Liver (tissue), 9 donors: ENCODE data around the gene GSX2. TPM values are rescaled to one million over a fixed set of nuclear protein-coding genes. Genes with fewer than 3 reads are reported as not detected.
A peak's percentile ranks its signal among the peaks of the same experiment; 100 is the strongest.
"Not testable (repeated sequence)": the region's sequence is repeated elsewhere in the genome, so short reads cannot be mapped to it uniquely, and the experiment has no call there.

ENCODE experiments used
- DNase-seq: peaks from one replicate; pipeline ENCODE4 v3.0.0-alpha.2; 2017; ENCODE audit warnings: low spot score
- H3K27ac ChIP-seq, 2 donors: one replicate each; pipeline ENCODE4 v1.7.0; 2013; ENCODE audit warnings: inconsistent platforms in 2 of 2, low read length in 2 of 2, control low read depth in 1 of 2, low read depth in 1 of 2, mild to moderate bottlenecking in 1 of 2
- H3K27me3 ChIP-seq, 4 donors: one replicate each; pipeline versions ENCODE4 v1.6.1 to v1.7.0; 2013; ENCODE audit warnings: low read length in 3 of 4, inconsistent platforms in 1 of 4, mild to moderate bottlenecking in 1 of 4, moderate library complexity in 1 of 4; ENCODE audit not compliant: control insufficient read depth in 4 of 4, insufficient read depth in 4 of 4
- H3K36me3 ChIP-seq, 4 donors: one replicate each; pipeline versions ENCODE4 v1.6.1 to v1.7.0; 2013; ENCODE audit warnings: low read length in 3 of 4, mild to moderate bottlenecking in 3 of 4, low read depth in 1 of 4, moderate library complexity in 1 of 4; ENCODE audit not compliant: control insufficient read depth in 4 of 4, insufficient read depth in 3 of 4
- H3K4me1 ChIP-seq, 4 donors: one replicate each; pipeline versions ENCODE4 v1.6.1 to v1.7.0; 2013; ENCODE audit warnings: low read length in 3 of 4, mild to moderate bottlenecking in 3 of 4, moderate library complexity in 1 of 4; ENCODE audit not compliant: control insufficient read depth in 4 of 4, insufficient read depth in 4 of 4
- H3K4me3 ChIP-seq, 3 donors: one replicate each; pipeline versions ENCODE4 v1.6.1 to v1.7.0; 2013; ENCODE audit warnings: low read length in 3 of 3, control low read depth in 1 of 3, low read depth in 1 of 3, mild to moderate bottlenecking in 1 of 3
- H3K9ac ChIP-seq, 2 donors: one replicate each; pipeline ENCODE4 v1.7.0; 2013; ENCODE audit warnings: low read length in 2 of 2, mild to moderate bottlenecking in 2 of 2, moderate library complexity in 2 of 2, control low read depth in 1 of 2, low read depth in 1 of 2
- H3K9me3 ChIP-seq, 4 donors: one replicate each; pipeline versions ENCODE4 v1.6.1 to v1.7.0; 2013; ENCODE audit warnings: low read length in 3 of 4; ENCODE audit not compliant: control insufficient read depth in 4 of 4
- EGR1 ChIP-seq, 2 donors: IDR thresholded peaks; 2 replicates each; pipeline ENCODE4 v1.6.1; 2016 to 2018; ENCODE audit warnings: antibody characterized with exemption in 2 of 2, low read depth in 2 of 2
- FOXA1 ChIP-seq: IDR thresholded peaks from 2 replicates; pipeline ENCODE4 v1.6.1; 2016; ENCODE audit warnings: antibody characterized with exemption
- FOXA2 ChIP-seq: IDR thresholded peaks from 2 replicates; pipeline ENCODE4 v1.6.1; 2016; ENCODE audit warnings: antibody characterized with exemption
- HNF4A ChIP-seq, 2 donors: conservative IDR thresholded peaks; 2 replicates each; pipeline ENCODE4 v1.6.1; 2016; ENCODE audit warnings: antibody characterized with exemption in 2 of 2, mild to moderate bottlenecking in 2 of 2
- RAD21 ChIP-seq, 2 donors: IDR thresholded peaks; 2 replicates each; pipeline ENCODE4 v1.6.1; 2016; ENCODE audit warnings: antibody characterized with exemption in 2 of 2, mild to moderate bottlenecking in 2 of 2
- REST ChIP-seq: IDR thresholded peaks from 2 replicates; pipeline ENCODE4 v1.6.1; 2016; ENCODE audit warnings: antibody characterized with exemption, mild to moderate bottlenecking
- RXRA ChIP-seq, 2 donors: IDR thresholded peaks; 2 replicates each; pipeline ENCODE4 v1.6.1; 2017 to 2018; ENCODE audit warnings: antibody characterized with exemption in 2 of 2, mild to moderate bottlenecking in 1 of 2
- SP1 ChIP-seq: IDR thresholded peaks from 2 replicates; pipeline ENCODE4 v1.6.1; 2018; ENCODE audit warnings: antibody characterized with exemption, mild to moderate bottlenecking
- TAF1 ChIP-seq: conservative IDR thresholded peaks from 2 replicates; pipeline ENCODE4 v1.6.1; 2016; ENCODE audit warnings: antibody characterized with exemption, mild to moderate bottlenecking
- YY1 ChIP-seq: IDR thresholded peaks from 2 replicates; pipeline ENCODE4 v1.6.1; 2016; ENCODE audit warnings: antibody characterized with exemption, mild to moderate bottlenecking
- ZBTB33 ChIP-seq: IDR thresholded peaks from 2 replicates; pipeline ENCODE4 v1.6.1; 2016; ENCODE audit warnings: antibody characterized with exemption
- WGBS: extraction: QIAGEN DNeasy Blood & Tissue Kit; methylation state at CpG from one replicate; pipeline ENCODE4 v1.1.7; 2013; 5-methylcytosine and 5-hydroxymethylcytosine counted together
- polyA plus RNA-seq, 2 donors: library from polyadenylated mRNA; stranded (reverse) in 1 of 2; unstranded in 1 of 2; fragments of 200-250 nt in 1 of 2; fragments of >200 nt in 1 of 2; fragmentation: Nextera tagmentation in 1 of 2; extraction: Ambion mirVana in 1 of 2; gene quantifications; one replicate each; pipeline versions ENCODE4 v1.2.1 to v1.2.3, GENCODE V29; 2013 to 2015
- total RNA-seq, 2 donors: library from RNA; depleted of rRNA; stranded (reverse); fragments of >200 nt; gene quantifications; one replicate each; pipeline ENCODE4 v1.2.3, GENCODE V29; 2014
- donor health status: healthy.
- donor health status: healthy.
- donor health status: healthy.
- donor health status: healthy.
- donor health status: healthy.

GSX2 gene
- total and polyA plus RNA-seq, 4 donors: not detected

GRCh38 chr4:54118850-54119589 lies 19.1 kb downstream of the GSX2 start:
- no peak for DNase-seq
- Histone ChIP-seq H3K36me3 (no peaks in the 10 kb centered on the region), H3K4me3 (no peak overlapping the region), H3K4me1 (no peaks in the 10 kb centered on the region), H3K27me3 (no peaks in the 10 kb centered on the region), H3K9me3 (no peaks in the 10 kb centered on the region), H3K9ac (no peak overlapping the region), H3K27ac (no peak overlapping the region)
- 77% methylated on average over 5 of the region's 5 CpGs for WGBS
- TF ChIP-seq FOXA2 (no peak), REST (no peak), RAD21 (IDR thresholded peaks at IDR 0.05) (no peak), RXRA (IDR thresholded peaks at IDR 0.05) (no peak), HNF4A (conservative IDR thresholded peaks at IDR 0.05) (no peak), YY1 (no peak)

GRCh38 chr4:54120518-54120917 lies 20.6 kb downstream of the GSX2 start:
- no peak for DNase-seq
- no peak overlapping the region for H3K27ac ChIP-seq
- TF ChIP-seq RXRA (IDR thresholded peaks at IDR 0.05) (no peak), FOXA1 (no peak), SP1 (peak; percentile 14), HNF4A (conservative IDR thresholded peaks at IDR 0.05) (peak in 1 of 2 donors; percentile 48), FOXA2 (no peak)
- H3K9me3 ChIP-seq: no peaks in the 10 kb centered on the region
- H3K9ac ChIP-seq: no peak overlapping the region
- H3K27me3 ChIP-seq: no peaks in the 10 kb centered on the region
- H3K4me3 ChIP-seq: no peak overlapping the region
- H3K36me3 ChIP-seq: no peaks in the 10 kb centered on the region
- no peaks in the 10 kb centered on the region for H3K4me1 ChIP-seq

GRCh38 chr4:54127660-54128059 lies 27.7 kb downstream of the GSX2 start:
- H3K4me1 ChIP-seq: no peaks in the 10 kb centered on the region
- 98% methylated on average over 1 of the region's 1 CpG for WGBS
- H3K9me3 ChIP-seq: no peaks in the 10 kb centered on the region
- H3K9ac ChIP-seq: no peak overlapping the region
- H3K36me3 ChIP-seq: no peaks in the 10 kb centered on the region
- no peak overlapping the region for H3K27ac ChIP-seq
- no peak for DNase-seq
- no peak overlapping the region for H3K4me3 ChIP-seq
- TF ChIP-seq TAF1 (no peak), EGR1 (IDR thresholded peaks at IDR 0.05; ENCODE audit: low read depth in 2 of 2) (no peak), RXRA (IDR thresholded peaks at IDR 0.05) (no peak), ZBTB33 (no peak)
- no peaks in the 10 kb centered on the region for H3K27me3 ChIP-seq

GRCh38 chr4:54128694-54129093 lies 28.7 kb downstream of the GSX2 start:
- not testable (repeated sequence) for H3K27me3 ChIP-seq, H3K9me3 ChIP-seq, H3K9ac ChIP-seq, H3K36me3 ChIP-seq, H3K4me3 ChIP-seq, H3K4me1 ChIP-seq, H3K27ac ChIP-seq, DNase-seq
- WGBS: 94% methylated on average over 2 of the region's 2 CpGs
